ENCODE measurements around the gene CLMP.

The CLMP gene

GRCh38 chr11:123035831-123036230, 159.2 kb downstream of the CLMP start:
- intact Hi-C loops (cut with DNase I; ENCODE audit: low total_unique reads): no loop called here
- Histone ChIP-seq H3K4me1 (no peaks in the 10 kb centered on the region), H3K36me3 (no peaks in the 10 kb centered on the region), H3K9me3 (no peaks in the 10 kb centered on the region), H3K4me3 (no peak overlapping the region), H3K27ac (no peak overlapping the region), H3K27me3 (no peaks in the 10 kb centered on the region)
- DNase-seq: peak in 1 of 2 donors; percentile 2
- no peak for TF ChIP-seq CTCF (IDR thresholded peaks at IDR 0.05)

GRCh38 chr11:123034597-123034996, 160.5 kb downstream of the CLMP start:
- Histone ChIP-seq H3K27ac (no peak overlapping the region), H3K4me3 (no peak overlapping the region), H3K4me1 (no peaks in the 10 kb centered on the region), H3K36me3 (no peaks in the 10 kb centered on the region), H3K9me3 (no peaks in the 10 kb centered on the region), H3K27me3 (no peaks in the 10 kb centered on the region)
- intact Hi-C loops (cut with DNase I; ENCODE audit: low total_unique reads): no loop called here
- TF ChIP-seq CTCF (IDR thresholded peaks at IDR 0.05): no peak
- no peak for DNase-seq

GRCh38 chr11:123033895-123034294, 161.2 kb downstream of the CLMP start:
- DNase-seq: no peak
- H3K9me3 ChIP-seq: no peaks in the 10 kb centered on the region
- H3K27me3 ChIP-seq: no peaks in the 10 kb centered on the region
- H3K4me1 ChIP-seq: no peaks in the 10 kb centered on the region
- H3K36me3 ChIP-seq: no peaks in the 10 kb centered on the region
- H3K27ac ChIP-seq: no peak overlapping the region
- intact Hi-C loops (cut with DNase I; ENCODE audit: low total_unique reads): no loop called here
- no peak for TF ChIP-seq CTCF (IDR thresholded peaks at IDR 0.05)
- H3K4me3 ChIP-seq: no peak overlapping the region

DNA sequence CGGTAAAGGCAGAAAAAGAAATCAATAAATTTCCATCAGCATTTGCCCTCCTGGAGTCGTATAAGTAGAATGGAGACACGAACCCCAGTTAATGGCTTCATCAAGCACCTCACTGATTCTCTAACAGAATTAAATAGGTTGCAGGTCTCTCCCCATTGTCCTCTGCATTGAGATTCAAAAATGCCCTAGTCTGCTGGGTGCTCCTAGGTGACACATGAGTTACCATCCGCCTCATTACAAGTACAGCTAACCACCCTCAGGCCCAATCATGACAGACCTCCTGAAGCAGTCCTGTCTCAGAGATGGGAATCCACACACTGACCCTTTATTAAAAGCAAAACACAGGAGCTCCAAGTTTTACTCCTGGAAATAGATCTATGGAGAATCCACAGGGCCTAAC, 164.5 kb downstream of the CLMP start:
- no peaks in the 10 kb centered on the region for H3K4me1 ChIP-seq
- H3K27ac ChIP-seq: no peak overlapping the region
- intact Hi-C loops (cut with DNase I; ENCODE audit: low total_unique reads): no loop called here
- no peaks in the 10 kb centered on the region for H3K36me3 ChIP-seq
- H3K27me3 ChIP-seq: no peaks in the 10 kb centered on the region
- no peak overlapping the region for H3K4me3 ChIP-seq
- DNase-seq: peak in 1 of 2 donors; percentile 10
- TF ChIP-seq CTCF (IDR thresholded peaks at IDR 0.05): no peak
- H3K9me3 ChIP-seq: no peaks in the 10 kb centered on the region

DNA sequence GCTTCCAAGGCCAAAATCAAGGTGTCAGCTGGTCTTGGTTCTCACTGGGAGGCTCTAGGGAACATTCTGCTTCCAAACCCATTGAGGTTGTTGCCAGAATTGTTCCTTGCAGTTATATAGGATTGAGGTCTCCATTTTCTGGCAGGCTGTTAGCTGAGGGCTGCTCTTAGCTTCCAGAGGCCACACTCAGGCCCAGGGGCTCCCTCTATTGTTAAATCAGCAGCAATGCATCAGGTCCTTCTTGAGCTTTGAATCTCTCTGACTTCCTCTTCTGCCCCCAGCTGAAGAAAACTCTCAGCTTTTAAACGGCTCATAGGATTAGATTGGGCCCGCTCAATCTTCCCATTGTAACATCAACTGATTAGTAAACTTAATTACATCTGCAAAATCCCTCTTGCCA, 174.1 kb downstream of the CLMP start:
- Histone ChIP-seq H3K27ac (no peak overlapping the region), H3K36me3 (no peaks in the 10 kb centered on the region), H3K4me1 (peaks cover 0 to 3% (median 0%) of the 10 kb centered on the region in 4 donors), H3K9me3 (no peaks in the 10 kb centered on the region), H3K27me3 (peaks cover 0 to 17% of the 10 kb centered on the region in 2 donors), H3K4me3 (no peak overlapping the region)
- no peak for DNase-seq
- intact Hi-C loops (cut with DNase I; ENCODE audit: low total_unique reads): loop anchor here (5.0 kb wide), 1 partner anchor 159 kb away; no protein-coding TSS in a partner anchor
- TF ChIP-seq CTCF (IDR thresholded peaks at IDR 0.05): peak; percentile 16 to 22
